ENCODE results near the gene HLCS. TPM values are rescaled to one million over a fixed set of nuclear protein-coding genes. Genes with fewer than 3 reads are reported as not detected.

The HLCS gene
- total and polyA plus RNA-seq, 10 of the 15 experiments (the other 5 are each of a cell fraction or from before 2014, with no cell fraction given): 1.5 to 12.7 (median 9.6) TPM

DNA sequence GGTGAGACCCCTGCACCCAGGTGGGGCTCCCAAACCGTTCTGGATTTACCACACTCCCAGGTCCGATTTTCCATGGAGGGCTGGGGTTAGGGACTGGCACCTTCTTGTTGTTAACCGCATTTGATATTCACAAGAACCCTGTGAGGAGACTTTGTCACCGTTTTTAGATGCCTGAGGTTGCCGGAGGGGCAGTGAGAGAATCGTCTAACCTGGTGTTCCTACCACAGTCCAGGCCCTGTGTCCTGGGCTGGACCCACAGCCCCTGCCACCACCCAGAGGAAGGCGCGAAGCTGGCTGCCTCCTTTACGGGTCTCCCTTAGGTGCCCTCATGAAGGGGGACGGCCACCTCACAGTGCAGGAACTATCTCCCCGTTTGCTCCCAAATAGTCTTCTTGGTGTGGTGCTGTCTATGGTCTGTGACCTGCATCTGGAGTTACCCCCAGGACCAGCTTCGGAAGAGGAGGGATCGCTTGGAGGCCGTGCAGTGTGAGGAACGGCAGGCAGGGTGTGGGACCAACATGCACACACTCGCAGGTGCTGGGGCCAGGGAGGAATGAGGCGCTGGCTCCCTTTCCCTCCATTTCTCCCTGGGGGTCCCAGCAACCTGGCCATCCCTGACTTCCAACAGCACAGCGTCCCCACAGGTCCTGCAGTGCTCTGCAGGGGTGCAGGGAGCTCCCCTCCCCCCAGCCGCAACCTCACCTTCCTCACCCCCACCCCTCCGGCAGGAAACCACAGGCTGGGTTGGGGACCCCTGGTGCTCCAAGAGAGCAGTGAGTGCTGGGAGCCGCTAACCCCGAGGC, 260.6 kb downstream of the HLCS start:
- RAD21 ChIA-PET (ENCODE audit: unreplicated experiment): no interaction called here
- BruUV-seq (replicated peaks): no TSS peak
- SMC1A ChIA-PET (ENCODE audit: uncharacterized antibody, unreplicated experiment): no interaction called here
- CTCF ChIA-PET: no interaction called here
- Histone ChIP-seq H3K4me2 (ENCODE audit: control insufficient read depth, insufficient read depth) (no peak overlapping the region), H3K9ac (ENCODE audit: control insufficient read depth, insufficient read depth, low read length) (no peak overlapping the region), H3K4me1 (ENCODE audit: control insufficient read depth, insufficient read depth, low read length) (no peaks in the 10 kb centered on the region), H3K4me3 (no peak overlapping the region), H3K27ac (ENCODE audit: control insufficient read depth, insufficient read depth) (no peak overlapping the region), H4K20me1 (ENCODE audit: control insufficient read depth, insufficient read depth) (no peaks in the 10 kb centered on the region), H3K27me3 (replicated peaks in 1 of 2; ENCODE audit: control insufficient read depth in 2 of 2, insufficient read depth in 2 of 2, low read length in 1 of 2) (peaks cover 28 to 46% of the 10 kb centered on the region in 2 experiments), H2AFZ (ENCODE audit: control insufficient read depth, low read depth, low read length) (no peak overlapping the region), H3K79me2 (ENCODE audit: control insufficient read depth, insufficient read depth, low read length) (no peaks in the 10 kb centered on the region), H3K9me3 (replicated peaks; ENCODE audit: control insufficient read depth, insufficient read depth, low read length) (no peaks in the 10 kb centered on the region), H3K36me3 (ENCODE audit: control insufficient read depth in 2 of 2, insufficient read depth in 2 of 2, low read length in 1 of 2) (no peaks in the 10 kb centered on the region)
- in situ Hi-C loops (cut with MboI): no loop called here
- FAIRE-seq (no peak), DNase-seq (ENCODE audit: low read depth, low spot score) (no peak), ATAC-seq (no peak)
- 17% methylated on average over 18 of the region's 22 CpGs for WGBS (ENCODE audit: insufficient coverage, insufficient replicate concordance, low lambda C conversion rate, missing lambda C conversion rate)
- TF ChIP-seq JUND (IDR thresholded peaks at IDR 0.05; ENCODE audit: low read depth, low read length) (no peak), BRCA1 (IDR thresholded peaks at IDR 0.05; ENCODE audit: low read depth, low read length) (no peak)
- TF ChIP-seq, protein P1, sequence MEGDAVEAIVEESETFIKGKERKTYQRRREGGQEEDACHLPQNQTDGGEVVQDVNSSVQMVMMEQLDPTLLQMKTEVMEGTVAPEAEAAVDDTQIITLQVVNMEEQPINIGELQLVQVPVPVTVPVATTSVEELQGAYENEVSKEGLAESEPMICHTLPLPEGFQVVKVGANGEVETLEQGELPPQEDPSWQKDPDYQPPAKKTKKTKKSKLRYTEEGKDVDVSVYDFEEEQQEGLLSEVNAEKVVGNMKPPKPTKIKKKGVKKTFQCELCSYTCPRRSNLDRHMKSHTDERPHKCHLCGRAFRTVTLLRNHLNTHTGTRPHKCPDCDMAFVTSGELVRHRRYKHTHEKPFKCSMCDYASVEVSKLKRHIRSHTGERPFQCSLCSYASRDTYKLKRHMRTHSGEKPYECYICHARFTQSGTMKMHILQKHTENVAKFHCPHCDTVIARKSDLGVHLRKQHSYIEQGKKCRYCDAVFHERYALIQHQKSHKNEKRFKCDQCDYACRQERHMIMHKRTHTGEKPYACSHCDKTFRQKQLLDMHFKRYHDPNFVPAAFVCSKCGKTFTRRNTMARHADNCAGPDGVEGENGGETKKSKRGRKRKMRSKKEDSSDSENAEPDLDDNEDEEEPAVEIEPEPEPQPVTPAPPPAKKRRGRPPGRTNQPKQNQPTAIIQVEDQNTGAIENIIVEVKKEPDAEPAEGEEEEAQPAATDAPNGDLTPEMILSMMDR (IDR thresholded peaks at IDR 0.05 in 2 of 3, conservative IDR thresholded peaks at IDR 0.05 in 1 of 3; ENCODE audit: control insufficient read depth in 2 of 3, extremely low read depth in 1 of 3, insufficient read depth in 1 of 3, low read depth in 3 of 3, low read length in 3 of 3): 0 out of 6 replicates have a peak, but pooled peaks of 1 of the 3 experiments have one; percentile 24
- intact Hi-C loops (cut with micrococcal nuclease; ENCODE audit: unreplicated experiment): no loop called here
- POLR2A ChIA-PET: no interaction called here

Measured in GM12878 (cell line).